Kidney epithelial cell (primary cell): ENCODE data around the gene C10orf67. TPM values are rescaled to one million over a fixed set of nuclear protein-coding genes. Genes with fewer than 3 reads are reported as not detected.

Experiments used
- DNase-seq: peaks from one replicate; pipeline ENCODE4 v3.0.0-alpha.2; 2010; ENCODE audit warnings: low read depth
- H3K27me3 ChIP-seq: 2 replicates; pipeline ENCODE4 v1.6.0; 2011; ENCODE audit warnings: low read length; ENCODE audit not compliant: control insufficient read depth, insufficient read depth
- H3K36me3 ChIP-seq: 2 replicates; pipeline ENCODE4 v1.5.1; 2011; ENCODE audit warnings: low read length; ENCODE audit not compliant: control insufficient read depth, insufficient read depth
- H3K4me3 ChIP-seq: 2 replicates; pipeline ENCODE4 v1.5.1; 2011; ENCODE audit warnings: low read depth, mild to moderate bottlenecking, control low read depth, low read length
- total RNA-seq: library from RNA; depleted of rRNA; stranded (reverse); fragments of >200 nt; gene quantifications from 2 replicates; pipeline ENCODE4 v1.2.3, GENCODE V29; 2015
- TF ChIP-seq, protein P1 (sequence below): IDR thresholded peaks from 2 replicates; pipeline ENCODE4 v1.5.1; 2011; ENCODE audit warnings: mild to moderate bottlenecking, moderate library complexity, low read length, control low read depth, inconsistent platforms; ENCODE audit not compliant: insufficient read depth, poor library complexity, severe bottlenecking

Gene C10orf67
- total RNA-seq, 1 donor from 2014 or later: not detected

DNA sequence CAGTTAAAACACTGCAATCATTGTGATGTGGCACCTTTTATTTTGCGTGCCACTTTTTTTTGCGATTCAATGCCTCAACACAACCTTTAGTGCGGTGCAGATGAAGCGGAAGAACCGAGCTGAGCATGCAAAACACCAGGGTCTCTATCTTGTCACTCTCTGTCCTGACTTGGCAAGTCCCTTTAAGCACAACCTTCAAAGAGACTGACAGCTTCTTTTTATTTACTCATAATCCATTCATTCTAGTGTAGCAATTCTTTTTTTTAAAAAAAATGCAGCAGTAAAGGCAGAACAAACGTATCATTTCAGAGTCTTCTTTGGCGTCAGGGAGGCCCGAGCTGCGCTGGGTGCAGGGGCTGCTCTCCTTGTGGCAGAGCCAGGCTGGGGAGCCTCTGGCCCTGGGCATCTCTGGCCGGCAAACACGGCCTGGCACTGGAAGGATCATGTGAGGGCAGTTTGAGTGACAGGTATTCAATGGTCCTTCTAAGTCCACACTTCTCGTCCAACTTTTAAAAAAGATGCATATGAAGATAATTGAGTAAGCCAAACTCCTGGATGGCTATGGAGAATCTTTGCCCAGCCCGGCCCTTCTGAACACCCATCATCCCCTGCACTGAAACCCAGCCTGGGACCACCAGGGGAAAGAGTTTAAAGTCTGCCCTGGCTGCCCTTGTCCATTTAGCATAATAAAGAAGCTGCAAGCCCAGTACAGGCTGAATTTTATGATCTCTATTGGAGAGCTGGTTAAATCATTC lies 148.6 kb downstream of the C10orf67 start:
- TF ChIP-seq, protein P1, sequence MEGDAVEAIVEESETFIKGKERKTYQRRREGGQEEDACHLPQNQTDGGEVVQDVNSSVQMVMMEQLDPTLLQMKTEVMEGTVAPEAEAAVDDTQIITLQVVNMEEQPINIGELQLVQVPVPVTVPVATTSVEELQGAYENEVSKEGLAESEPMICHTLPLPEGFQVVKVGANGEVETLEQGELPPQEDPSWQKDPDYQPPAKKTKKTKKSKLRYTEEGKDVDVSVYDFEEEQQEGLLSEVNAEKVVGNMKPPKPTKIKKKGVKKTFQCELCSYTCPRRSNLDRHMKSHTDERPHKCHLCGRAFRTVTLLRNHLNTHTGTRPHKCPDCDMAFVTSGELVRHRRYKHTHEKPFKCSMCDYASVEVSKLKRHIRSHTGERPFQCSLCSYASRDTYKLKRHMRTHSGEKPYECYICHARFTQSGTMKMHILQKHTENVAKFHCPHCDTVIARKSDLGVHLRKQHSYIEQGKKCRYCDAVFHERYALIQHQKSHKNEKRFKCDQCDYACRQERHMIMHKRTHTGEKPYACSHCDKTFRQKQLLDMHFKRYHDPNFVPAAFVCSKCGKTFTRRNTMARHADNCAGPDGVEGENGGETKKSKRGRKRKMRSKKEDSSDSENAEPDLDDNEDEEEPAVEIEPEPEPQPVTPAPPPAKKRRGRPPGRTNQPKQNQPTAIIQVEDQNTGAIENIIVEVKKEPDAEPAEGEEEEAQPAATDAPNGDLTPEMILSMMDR: no peak

DNA sequence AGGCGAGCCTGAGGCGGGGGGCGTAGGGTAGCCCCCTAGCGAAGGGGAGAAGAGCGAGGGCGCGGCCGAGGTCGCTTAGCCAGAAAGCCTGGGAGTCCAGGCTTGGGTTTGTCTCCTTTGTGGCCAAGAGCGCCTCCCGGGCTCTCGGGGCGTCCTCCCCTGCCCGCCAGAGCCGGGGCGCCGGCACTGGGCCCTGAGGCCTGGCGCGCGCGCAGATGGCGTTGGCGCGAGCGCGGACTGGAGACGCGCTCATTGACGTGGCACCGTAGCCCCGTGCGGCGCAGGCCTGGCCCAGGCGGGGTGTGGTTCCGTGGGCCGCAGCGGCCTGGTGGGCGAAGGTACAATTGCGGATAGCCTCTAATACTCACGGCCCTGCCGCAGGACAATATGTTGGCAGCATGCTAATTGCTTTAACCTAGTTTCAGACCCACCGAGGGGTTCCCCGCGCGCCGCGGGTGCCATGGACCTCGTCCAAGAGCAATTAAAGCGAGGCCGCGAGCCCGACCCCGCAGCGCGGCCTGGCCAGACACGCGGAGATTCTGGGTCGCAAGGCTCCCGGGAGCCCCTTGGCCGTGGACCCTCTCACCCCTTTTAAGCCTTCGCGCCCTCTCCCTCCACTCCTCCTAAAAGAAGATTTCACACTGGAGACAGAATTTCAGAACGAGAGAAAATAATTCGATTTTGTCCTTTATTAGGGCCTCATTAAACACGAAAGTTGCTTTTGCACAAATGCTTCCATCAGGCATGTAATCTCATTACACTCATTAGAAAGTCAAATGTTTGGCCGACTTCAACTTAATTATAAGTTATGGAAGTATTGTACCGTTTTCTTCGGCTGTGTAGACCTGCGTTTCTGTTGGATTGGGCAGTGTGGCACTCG lies 149.4 kb downstream of the C10orf67 start:
- DNase-seq: no peak
- no peaks in the 10 kb centered on the region for H3K36me3 ChIP-seq
- H3K4me3 ChIP-seq: no peak overlapping the region
- TF ChIP-seq, protein P1: no peak
- H3K27me3 ChIP-seq: peaks cover 92% of the 10 kb centered on the region

More for the DNA sequence above, 148.6 kb downstream of the C10orf67 start:
- H3K36me3 ChIP-seq: no peaks in the 10 kb centered on the region
- no peak for DNase-seq
- no peak overlapping the region for H3K4me3 ChIP-seq
- H3K27me3 ChIP-seq: peaks cover 91% of the 10 kb centered on the region

DNA sequence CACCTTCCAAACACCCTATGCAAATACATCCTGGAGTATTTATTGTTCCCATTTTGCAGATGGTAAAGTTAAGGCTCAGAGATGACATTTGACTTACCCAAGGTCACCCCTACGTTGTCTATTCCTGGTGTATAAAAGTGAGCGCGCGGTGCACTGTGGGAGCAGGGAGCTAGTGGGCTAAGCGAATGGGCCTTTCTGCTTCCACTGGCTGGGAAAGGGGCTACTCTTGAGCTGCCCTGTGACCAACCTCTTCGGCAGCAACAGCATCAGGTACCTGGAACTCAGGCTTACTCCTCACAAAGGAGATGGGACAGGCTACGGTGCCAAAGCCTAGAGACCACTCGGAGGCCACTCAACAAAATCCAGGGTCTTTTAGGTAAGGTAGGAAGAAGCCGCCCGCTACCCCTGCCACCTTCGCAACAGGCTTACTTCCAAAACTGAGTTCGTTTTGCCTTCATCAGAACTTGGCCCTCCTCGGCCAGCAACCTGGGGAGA lies 150.1 kb downstream of the C10orf67 start:
- Histone ChIP-seq H3K4me3 (no peak overlapping the region), H3K27me3 (peaks cover 86% of the 10 kb centered on the region), H3K36me3 (no peaks in the 10 kb centered on the region)
- no peak for DNase-seq
- TF ChIP-seq, protein P1: no peak

DNA sequence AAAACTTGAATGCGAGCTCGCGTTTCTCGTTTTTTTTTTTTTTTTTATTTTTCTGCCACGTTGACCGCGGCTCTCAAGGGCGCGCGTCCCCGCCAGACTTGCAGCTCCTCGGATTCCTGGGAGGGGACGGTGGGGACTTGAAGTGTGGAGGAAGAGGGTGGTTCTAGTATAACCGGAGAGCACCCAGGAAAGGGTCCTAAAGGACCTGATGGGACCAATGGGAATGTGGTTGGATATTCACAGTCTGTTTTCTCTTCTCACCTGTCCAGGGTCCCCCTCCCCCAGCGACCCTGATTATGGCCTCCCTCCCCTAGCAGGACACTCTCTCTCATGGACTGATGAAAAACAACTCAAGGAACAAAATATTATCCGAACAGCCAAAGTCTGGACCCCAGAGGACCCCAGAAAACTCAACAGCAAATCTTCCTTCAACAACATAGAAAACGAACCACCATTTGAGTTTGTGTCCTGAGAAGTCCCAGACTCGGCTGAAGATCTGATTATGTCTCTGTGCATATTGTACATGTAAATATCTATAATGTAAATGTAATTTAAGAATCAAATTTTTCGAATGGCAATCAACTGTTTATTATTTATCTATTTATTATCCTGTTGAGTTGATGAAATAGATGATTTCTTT lies 151.0 kb downstream of the C10orf67 start:
- Histone ChIP-seq H3K4me3 (no peak overlapping the region), H3K27me3 (peaks cover 76% of the 10 kb centered on the region), H3K36me3 (no peaks in the 10 kb centered on the region)
- DNase-seq: no peak
- TF ChIP-seq, protein P1: no peak

DNA sequence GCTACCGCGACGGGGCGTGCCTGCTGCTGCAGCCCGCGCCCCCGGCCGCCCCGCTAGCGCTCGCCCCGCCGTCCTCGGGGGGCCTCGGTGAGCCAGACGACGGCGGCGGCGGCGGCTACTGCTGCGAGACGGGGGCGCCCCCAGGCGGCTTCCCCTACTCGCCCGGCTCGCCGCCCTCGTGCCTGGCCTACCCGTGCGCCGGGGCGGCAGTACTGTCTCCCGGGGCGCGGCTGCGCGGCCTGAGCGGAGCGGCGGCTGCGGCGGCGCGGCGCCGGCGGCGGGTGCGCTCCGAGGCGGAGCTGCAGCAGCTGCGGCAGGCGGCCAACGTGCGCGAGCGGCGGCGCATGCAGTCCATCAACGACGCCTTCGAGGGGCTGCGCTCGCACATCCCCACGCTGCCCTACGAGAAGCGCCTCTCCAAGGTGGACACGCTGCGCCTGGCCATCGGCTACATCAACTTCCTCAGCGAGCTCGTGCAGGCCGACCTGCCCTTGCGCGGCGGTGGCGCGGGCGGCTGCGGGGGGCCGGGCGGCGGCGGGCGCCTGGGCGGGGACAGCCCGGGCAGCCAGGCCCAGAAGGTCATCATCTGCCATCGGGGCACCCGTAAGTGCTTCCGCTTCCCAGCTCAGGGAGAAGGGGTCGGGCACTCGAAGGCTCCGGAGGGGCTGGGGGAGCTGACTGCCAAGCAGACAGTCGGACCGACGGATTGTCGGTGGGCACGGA lies 151.7 kb downstream of the C10orf67 start:
- no peak for DNase-seq
- H3K4me3 ChIP-seq: no peak overlapping the region
- TF ChIP-seq, protein P1: no peak
- H3K36me3 ChIP-seq: no peaks in the 10 kb centered on the region
- peaks cover 78% of the 10 kb centered on the region for H3K27me3 ChIP-seq
